Measurements from ENCODE around the gene SLC25A1. TPM values are rescaled to one million over a fixed set of nuclear protein-coding genes. Genes with fewer than 3 reads are reported as not detected.

SLC25A1 gene
- total RNA-seq, 1 experiment from 2014 or later = 201 TPM

- TF ChIP-seq ARID4B (CRISPR knock-in tag; IDR thresholded peaks at IDR 0.05; ENCODE audit: borderline replicate concordance) = no peak
- no peak for TF ChIP-seq ZNF425 (CRISPR knock-in tag; conservative IDR thresholded peaks at IDR 0.05)
- no peak for TF ChIP-seq MLX (CRISPR knock-in tag; IDR thresholded peaks at IDR 0.05)
- no peak for TF ChIP-seq ZNF396 (CRISPR knock-in tag; IDR thresholded peaks at IDR 0.05; ENCODE audit: borderline replicate concordance)
- TF ChIP-seq AR (CRISPR knock-in tag; IDR thresholded peaks at IDR 0.05) = no peak
- TF ChIP-seq IRF2 (CRISPR knock-in tag; IDR thresholded peaks at IDR 0.05; ENCODE audit: borderline replicate concordance, low read depth) = no peak
- TF ChIP-seq EMX1 (CRISPR knock-in tag; IDR thresholded peaks at IDR 0.05) = no peak
- TF ChIP-seq PRDM15 (CRISPR knock-in tag; IDR thresholded peaks at IDR 0.05) = no peak
- no peak for TF ChIP-seq RELA (CRISPR knock-in tag; IDR thresholded peaks at IDR 0.05; ENCODE audit: borderline replicate concordance)
These were observed 40.9 kb downstream of the SLC25A1 start (continued) for GRCh38 chr22:19137384-19138216.

GRCh38 chr22:19136915-19137314, 41.6 kb downstream of the SLC25A1 start:
- H3K4me3 Mint-ChIP-seq = no peak overlapping the region
- no peak overlapping the region for H3K27ac Mint-ChIP-seq
- POLR2A ChIA-PET = no interaction called here
- no peaks in the 10 kb centered on the region for H3K4me1 Mint-ChIP-seq
- H3K9me3 Mint-ChIP-seq = no peaks in the 10 kb centered on the region
- H3K27me3 Mint-ChIP-seq (ENCODE audit: low read depth) = no peaks in the 10 kb centered on the region
- DNase-seq (ENCODE audit: low spot score) = no peak
- H3K36me3 Mint-ChIP-seq = peaks cover 36% of the 10 kb centered on the region
- ATAC-seq = no peak
- CTCF ChIA-PET = no interaction called here
- no peak for TF ChIP-seq CBFB (CRISPR knock-in tag; IDR thresholded peaks at IDR 0.05; ENCODE audit: low read depth)
- no peak for TF ChIP-seq ZNF138 (CRISPR knock-in tag; conservative IDR thresholded peaks at IDR 0.05)
- no peak for TF ChIP-seq PRRX2 (CRISPR knock-in tag; IDR thresholded peaks at IDR 0.05)
- TF ChIP-seq USF2 (CRISPR knock-in tag; IDR thresholded peaks at IDR 0.05) = no peak
- no peak for TF ChIP-seq ELF4 (CRISPR knock-in tag; IDR thresholded peaks at IDR 0.05; ENCODE audit: low read depth)
- TF ChIP-seq FOXK1 (CRISPR knock-in tag; IDR thresholded peaks at IDR 0.05) = no peak
- no peak for TF ChIP-seq ZNF512 (CRISPR knock-in tag; IDR thresholded peaks at IDR 0.05; ENCODE audit: borderline replicate concordance)
- TF ChIP-seq ZSCAN18 (CRISPR knock-in tag; IDR thresholded peaks at IDR 0.05) = no peak
